A549 (cell line): ENCODE measurements around the gene PLEKHG4B. TPM values are rescaled to one million over a fixed set of nuclear protein-coding genes. Genes with fewer than 3 reads are reported as not detected.
"Not testable (repeated sequence)": the region's sequence is repeated elsewhere in the genome, so short reads cannot be mapped to it uniquely, and the experiment has no call there.

ENCODE experiments used
- ATAC-seq, 2 experiments: fragments of 200-7000 bp in 1 of 2; fragments of >200 bp in 1 of 2; cut with Nextera tagmentation in 1 of 2; cut with Tn5 transposase in 1 of 2; 3 replicates each; pipeline versions ENCODE4 v1.8.0 to v1.9.1; 2018 to 2020; ENCODE audit warnings: mild to moderate bottlenecking in 1 of 2, moderate library complexity in 1 of 2
- CTCF ChIA-PET: fragments of 300-600 bp; sonication (Branson Sonifier 250); formaldehyde crosslinking; extraction: SDS; loops from one replicate; lab custom pipeline; 2021; ENCODE audit warnings: antibody characterized with exemption, inconsistent platforms; lab: Yijun Ruan, JAX
- POLR2A ChIA-PET: fragments of 350-600 bp; formaldehyde crosslinking; extraction: SDS; loops from one replicate; lab custom pipeline; 2021; ENCODE audit warnings: antibody characterized with exemption, inconsistent platforms; lab: Yijun Ruan, JAX
- DNase-seq, 2 experiments: peaks; one replicate each; pipeline versions ENCODE4 v3.0.0 to v3.0.0-alpha.2; 2011 to 2016; ENCODE audit warnings: low read depth in 1 of 2, low spot score in 1 of 2
- FAIRE-seq: peaks from 2 replicates; lab custom pipeline; 2011; peaks lifted over from hg19 to GRCh38; lab: Jason Lieb, UNC
- H3K27ac ChIP-seq, 2 experiments: fragments of >200 bp; sonication (Bioruptor Twin); formaldehyde crosslinking; 3 replicates each; pipeline ENCODE4 v1.5.1; 2016 to 2017
- H3K4me1 ChIP-seq: fragments of >200 bp; sonication (Bioruptor Twin); formaldehyde crosslinking; 3 replicates; pipeline ENCODE4 v1.6.1; 2016
- H3K4me2 ChIP-seq: fragments of >200 bp; sonication (Bioruptor Twin); formaldehyde crosslinking; 3 replicates; pipeline ENCODE4 v1.6.1; 2016
- H3K4me3 ChIP-seq: fragments of >200 bp; sonication (Bioruptor Twin); formaldehyde crosslinking; 3 replicates; pipeline ENCODE4 v1.5.1; 2016
- H3K9me3 ChIP-seq: fragments of >200 bp; sonication (Bioruptor Twin); formaldehyde crosslinking; 3 replicates; pipeline ENCODE4 v1.6.1; 2016
- CBX2 ChIP-seq: fragments of 200-600 bp; sonication (generic); IDR thresholded peaks from 2 replicates; pipeline ENCODE4 v1.6.1; 2016; ENCODE audit warnings: low read depth, mild to moderate bottlenecking, borderline replicate concordance
- CHD2 ChIP-seq: fragments of 150-350 bp; IDR thresholded peaks from 2 replicates; pipeline ENCODE4 v1.6.1; 2014; ENCODE audit warnings: low read length; ENCODE audit not compliant: partially characterized antibody
- CHD4 ChIP-seq: fragments of 200-600 bp; sonication (generic); IDR thresholded peaks from 2 replicates; pipeline ENCODE4 v1.6.1; 2016; ENCODE audit warnings: antibody characterized with exemption, mild to moderate bottlenecking, borderline replicate concordance
- EHMT2 ChIP-seq: fragments of 200-600 bp; sonication (generic); IDR thresholded peaks from 2 replicates; pipeline ENCODE4 v1.6.1; 2016; ENCODE audit warnings: antibody characterized with exemption, low read depth, mild to moderate bottlenecking, moderate library complexity
- EP300 ChIP-seq, 2 experiments: fragments of >200 bp; sonication (Bioruptor Twin); formaldehyde crosslinking; IDR thresholded peaks; 2 replicates in 1 of 2; 3 replicates in 1 of 2; pipeline ENCODE4 v1.6.1; 2016 to 2017
- ESRRA ChIP-seq: fragments of 150-350 bp; IDR thresholded peaks from 2 replicates; pipeline ENCODE4 v1.6.1; 2014; ENCODE audit warnings: mild to moderate bottlenecking, low read length, borderline replicate concordance
- FOSB ChIP-seq: fragments of 250-450 bp; sonication (Bioruptor Pico); IDR thresholded peaks from 2 replicates; pipeline ENCODE4 v1.5.0; 2020; ENCODE audit warnings: mild to moderate bottlenecking, moderate library complexity
- FOXS1 ChIP-seq: fragments of 250-450 bp; sonication (Bioruptor Pico); IDR thresholded peaks from 2 replicates; pipeline ENCODE4 v1.5.0; 2020; ENCODE audit warnings: mild to moderate bottlenecking, moderate library complexity
- JUNB ChIP-seq: fragments of >200 bp; sonication (Bioruptor Twin); formaldehyde crosslinking; IDR thresholded peaks from 2 replicates; pipeline ENCODE4 v1.6.1; 2016
- KDM1A ChIP-seq: fragments of 200-600 bp; sonication (generic); IDR thresholded peaks from 2 replicates; pipeline ENCODE4 v1.6.1; 2016; ENCODE audit warnings: low read depth, mild to moderate bottlenecking
- NPAS2 ChIP-seq: fragments of 250-450 bp; sonication (Bioruptor Pico); IDR thresholded peaks from 2 replicates; pipeline ENCODE4 v1.8.0; 2022; ENCODE audit warnings: mild to moderate bottlenecking, moderate library complexity, borderline replicate concordance
- NR3C1 ChIP-seq: fragments of >200 bp; sonication (Bioruptor Twin); formaldehyde crosslinking; IDR thresholded peaks from 3 replicates; pipeline ENCODE4 v1.6.1; 2017
- PHF8 ChIP-seq: fragments of 200-600 bp; sonication (generic); IDR thresholded peaks from 2 replicates; pipeline ENCODE4 v1.6.1; 2016; ENCODE audit warnings: low read depth, mild to moderate bottlenecking, antibody characterized with exemption, moderate library complexity, borderline replicate concordance
- POLR2A ChIP-seq: IDR thresholded peaks from 2 replicates; pipeline ENCODE4 v1.6.1; 2012; ENCODE audit warnings: mild to moderate bottlenecking, low read length
- POLR2AphosphoS2 ChIP-seq: conservative IDR thresholded peaks from 2 replicates; pipeline ENCODE4 v1.6.1; 2012; ENCODE audit warnings: low read length, improper control_type of control experiment, inconsistent platforms
- RAD21 ChIP-seq, 2 experiments: fragments of >200 bp in 1 of 2; sonication (Bioruptor Twin) in 1 of 2; formaldehyde crosslinking in 1 of 2; IDR thresholded peaks in 1 of 2; conservative IDR thresholded peaks in 1 of 2; 2 replicates in 1 of 2; 3 replicates in 1 of 2; pipeline ENCODE4 v1.6.1; 2012 to 2018; ENCODE audit warnings: inconsistent platforms in 1 of 2
- RARB ChIP-seq: fragments of 250-450 bp; sonication (Bioruptor Pico); IDR thresholded peaks from 2 replicates; pipeline ENCODE4 v1.8.0; 2021; ENCODE audit warnings: mild to moderate bottlenecking, moderate library complexity
- RCOR1 ChIP-seq: fragments of 150-350 bp; IDR thresholded peaks from 2 replicates; pipeline ENCODE4 v1.6.1; 2014; ENCODE audit warnings: antibody characterized with exemption, low read length, low read depth
- TFCP2L1 ChIP-seq: fragments of 250-450 bp; sonication (Bioruptor Pico); IDR thresholded peaks from 2 replicates; pipeline ENCODE4 v1.5.0; 2021; ENCODE audit warnings: mild to moderate bottlenecking
- ZFP36 ChIP-seq: fragments of 450-650 bp; IDR thresholded peaks from 2 replicates; pipeline ENCODE4 v1.6.1; 2014; ENCODE audit warnings: borderline replicate concordance; ENCODE audit not compliant: partially characterized antibody
- WGBS: methylation state at CpG from one replicate; pipeline ENCODE4 v1.1.6; 2017; ENCODE audit errors: missing lambda C conversion rate; 5-methylcytosine and 5-hydroxymethylcytosine counted together
- polyA plus RNA-seq, 4 experiments: library from polyadenylated mRNA; depleted of rRNA in 3 of 4; stranded (reverse); fragments of >200 nt; fragmentation: RNase III in 1 of 4; extraction: RNeasy Plus Mini Kit Qiagen cat#74134 plus additional on column Dnase treatment in 1 of 4; gene quantifications; 2 replicates in 3 of 4; 3 replicates in 1 of 4; pipeline ENCODE4 v1.2.3, GENCODE V29; 2011 to 2017
- TF ChIP-seq, protein P1 (sequence below): fragments of 200-600 bp; sonication (generic); IDR thresholded peaks from 2 replicates; pipeline ENCODE4 v1.6.1; 2016; ENCODE audit warnings: antibody characterized with exemption, mild to moderate bottlenecking, moderate library complexity
- TF ChIP-seq, protein P2 (sequence below): fragments of 250-450 bp; sonication (Bioruptor Pico); IDR thresholded peaks from 2 replicates; pipeline ENCODE4 v1.5.0; 2020; ENCODE audit warnings: low read depth, mild to moderate bottlenecking, moderate library complexity
- TF ChIP-seq, protein P3 (sequence below): fragments of 450-650 bp; IDR thresholded peaks from 2 replicates; pipeline ENCODE4 v1.6.1; 2014; ENCODE audit warnings: antibody characterized with exemption
- TF ChIP-seq, protein P4 (sequence below): fragments of >200 bp; sonication (Bioruptor Twin); formaldehyde crosslinking; IDR thresholded peaks from 3 replicates; pipeline ENCODE4 v1.6.1; 2016

PLEKHG4B gene
- polyA plus RNA-seq, 2 of the 4 experiments (the other 2 are of a cell fraction) = 0.57 to 0.59 TPM

DNA sequence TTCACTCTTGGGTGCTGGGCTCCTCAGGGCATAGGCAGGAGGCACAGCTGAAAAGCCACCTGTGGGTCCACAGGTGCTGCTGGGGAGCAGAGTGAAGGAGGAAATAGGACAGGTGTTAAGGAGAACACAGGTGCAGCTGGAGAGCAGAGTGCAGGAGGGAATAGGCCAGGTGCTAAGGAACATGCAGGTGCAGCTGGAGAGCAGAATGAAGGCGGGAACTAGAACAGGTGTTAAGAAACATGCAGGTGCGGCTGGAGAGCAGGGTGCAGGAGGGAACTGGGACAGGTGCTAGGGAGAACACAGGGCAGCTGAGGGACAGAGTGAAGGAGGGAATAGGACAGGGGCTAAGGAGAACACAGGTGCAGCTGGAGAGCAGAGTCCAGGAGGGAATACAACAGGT, 43.8 kb upstream of the PLEKHG4B start:
- POLR2A ChIA-PET = no interaction called here
- no peak for DNase-seq

DNA sequence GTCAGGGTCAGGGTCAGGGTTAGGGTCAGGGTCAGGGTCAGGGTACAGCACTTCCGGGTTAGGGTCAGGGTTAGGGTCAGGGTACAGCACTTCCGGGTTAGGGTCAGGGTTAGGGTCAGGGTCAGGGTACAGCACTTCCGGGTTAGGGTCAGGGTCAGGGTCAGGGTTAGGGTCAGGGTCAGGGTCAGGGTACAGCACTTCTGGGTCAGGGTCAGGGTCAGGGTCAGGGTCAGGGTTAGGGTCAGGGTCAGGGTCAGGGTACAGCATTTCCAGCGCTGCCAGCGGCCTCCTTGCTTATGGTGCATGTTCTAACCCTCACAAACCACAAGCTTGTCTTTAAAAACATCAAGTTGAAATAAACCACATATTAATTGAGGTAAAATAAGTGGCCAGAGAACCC, 42.4 kb upstream of the PLEKHG4B start:
- H3K4me1 ChIP-seq, H3K27ac ChIP-seq, CTCF ChIA-PET, DNase-seq, H3K4me3 ChIP-seq, H3K9me3 ChIP-seq, ATAC-seq, POLR2A ChIA-PET, FAIRE-seq, H3K4me2 ChIP-seq: not testable (repeated sequence)
- WGBS = 46% methylated on average over 5 of the region's 5 CpGs
- peak; percentile 20; the same call in 1 of the 2 replicates for TF ChIP-seq ESRRA

More for the DNA sequence above, 43.8 kb upstream of the PLEKHG4B start:
- TF ChIP-seq POLR2AphosphoS2 = no peak
- TF ChIP-seq CBX2 = no peak
- no peak for TF ChIP-seq TFCP2L1
- TF ChIP-seq EP300 (IDR thresholded peaks at IDR 0.05) = no peak
- TF ChIP-seq FOXS1 (CRISPR knock-in tag) = no peak
- TF ChIP-seq, protein P1, sequence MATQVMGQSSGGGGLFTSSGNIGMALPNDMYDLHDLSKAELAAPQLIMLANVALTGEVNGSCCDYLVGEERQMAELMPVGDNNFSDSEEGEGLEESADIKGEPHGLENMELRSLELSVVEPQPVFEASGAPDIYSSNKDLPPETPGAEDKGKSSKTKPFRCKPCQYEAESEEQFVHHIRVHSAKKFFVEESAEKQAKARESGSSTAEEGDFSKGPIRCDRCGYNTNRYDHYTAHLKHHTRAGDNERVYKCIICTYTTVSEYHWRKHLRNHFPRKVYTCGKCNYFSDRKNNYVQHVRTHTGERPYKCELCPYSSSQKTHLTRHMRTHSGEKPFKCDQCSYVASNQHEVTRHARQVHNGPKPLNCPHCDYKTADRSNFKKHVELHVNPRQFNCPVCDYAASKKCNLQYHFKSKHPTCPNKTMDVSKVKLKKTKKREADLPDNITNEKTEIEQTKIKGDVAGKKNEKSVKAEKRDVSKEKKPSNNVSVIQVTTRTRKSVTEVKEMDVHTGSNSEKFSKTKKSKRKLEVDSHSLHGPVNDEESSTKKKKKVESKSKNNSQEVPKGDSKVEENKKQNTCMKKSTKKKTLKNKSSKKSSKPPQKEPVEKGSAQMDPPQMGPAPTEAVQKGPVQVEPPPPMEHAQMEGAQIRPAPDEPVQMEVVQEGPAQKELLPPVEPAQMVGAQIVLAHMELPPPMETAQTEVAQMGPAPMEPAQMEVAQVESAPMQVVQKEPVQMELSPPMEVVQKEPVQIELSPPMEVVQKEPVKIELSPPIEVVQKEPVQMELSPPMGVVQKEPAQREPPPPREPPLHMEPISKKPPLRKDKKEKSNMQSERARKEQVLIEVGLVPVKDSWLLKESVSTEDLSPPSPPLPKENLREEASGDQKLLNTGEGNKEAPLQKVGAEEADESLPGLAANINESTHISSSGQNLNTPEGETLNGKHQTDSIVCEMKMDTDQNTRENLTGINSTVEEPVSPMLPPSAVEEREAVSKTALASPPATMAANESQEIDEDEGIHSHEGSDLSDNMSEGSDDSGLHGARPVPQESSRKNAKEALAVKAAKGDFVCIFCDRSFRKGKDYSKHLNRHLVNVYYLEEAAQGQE = no peak
- TF ChIP-seq, protein P2, sequence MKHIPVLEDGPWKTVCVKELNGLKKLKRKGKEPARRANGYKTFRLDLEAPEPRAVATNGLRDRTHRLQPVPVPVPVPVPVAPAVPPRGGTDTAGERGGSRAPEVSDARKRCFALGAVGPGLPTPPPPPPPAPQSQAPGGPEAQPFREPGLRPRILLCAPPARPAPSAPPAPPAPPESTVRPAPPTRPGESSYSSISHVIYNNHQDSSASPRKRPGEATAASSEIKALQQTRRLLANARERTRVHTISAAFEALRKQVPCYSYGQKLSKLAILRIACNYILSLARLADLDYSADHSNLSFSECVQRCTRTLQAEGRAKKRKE (CRISPR knock-in tag) = no peak
- TF ChIP-seq ZFP36 = no peak
- Histone ChIP-seq H3K9me3 (no peaks in the 10 kb centered on the region), H3K4me1 (no peaks in the 10 kb centered on the region), H3K4me2 (no peak overlapping the region), H3K27ac (no peak overlapping the region), H3K4me3 (no peak overlapping the region)
- FAIRE-seq (no peak), ATAC-seq (no peak)
- WGBS = 7% methylated on average over 2 of the region's 2 CpGs
- CTCF ChIA-PET = no interaction called here

DNA sequence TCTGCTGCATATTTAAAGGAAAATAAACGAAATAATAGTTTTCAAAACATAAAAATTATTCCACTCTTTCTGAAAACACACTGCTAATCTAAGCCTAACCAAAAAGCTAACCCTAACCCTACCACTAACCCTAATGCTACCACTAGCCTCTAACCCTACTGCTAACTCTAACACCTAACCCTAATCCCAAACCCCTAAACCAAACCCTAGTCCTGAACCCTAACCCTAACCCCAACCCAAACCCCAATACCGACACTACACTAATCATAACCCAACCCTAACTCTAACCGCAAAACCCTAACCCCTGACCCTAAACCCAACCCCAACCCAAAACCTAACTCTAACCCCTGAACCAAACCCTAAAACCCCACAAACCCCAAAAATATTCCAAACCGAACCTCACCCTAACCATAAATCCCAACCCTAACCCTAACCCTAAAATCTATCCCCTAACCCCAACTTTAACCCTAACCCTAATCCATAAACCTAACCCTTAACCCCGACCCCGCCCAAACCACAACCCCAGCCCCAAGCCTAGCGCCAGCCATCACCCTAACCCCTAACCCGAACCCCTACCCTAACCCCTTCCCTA, 41.9 kb upstream of the PLEKHG4B start:
- ChIA-PET POLR2A (no interaction called here), CTCF (no interaction called here)
- H3K4me3 ChIP-seq = no peak overlapping the region
- ATAC-seq (no peak), DNase-seq (no peak)
- 55% methylated on average over 8 of the region's 8 CpGs for WGBS
- H3K4me2 ChIP-seq = no peak overlapping the region
- H3K4me1 ChIP-seq = 0 out of 3 replicates have a peak, but pooled peaks cover 5% of the 10 kb centered on the region
- TF ChIP-seq CBX2 (no peak), NR3C1 (no peak), KDM1A (no peak), FOSB (CRISPR knock-in tag) (no peak), RARB (CRISPR knock-in tag) (no peak), CHD2 (no peak), CHD4 (no peak), RCOR1 (no peak), POLR2A (no peak), JUNB (no peak), EHMT2 (no peak), NPAS2 (CRISPR knock-in tag) (no peak), PHF8 (no peak), RAD21 (conservative IDR thresholded peaks at IDR 0.05 in 1 of 2, IDR thresholded peaks at IDR 0.05 in 1 of 2) (no peak)
- TF ChIP-seq, protein P3, sequence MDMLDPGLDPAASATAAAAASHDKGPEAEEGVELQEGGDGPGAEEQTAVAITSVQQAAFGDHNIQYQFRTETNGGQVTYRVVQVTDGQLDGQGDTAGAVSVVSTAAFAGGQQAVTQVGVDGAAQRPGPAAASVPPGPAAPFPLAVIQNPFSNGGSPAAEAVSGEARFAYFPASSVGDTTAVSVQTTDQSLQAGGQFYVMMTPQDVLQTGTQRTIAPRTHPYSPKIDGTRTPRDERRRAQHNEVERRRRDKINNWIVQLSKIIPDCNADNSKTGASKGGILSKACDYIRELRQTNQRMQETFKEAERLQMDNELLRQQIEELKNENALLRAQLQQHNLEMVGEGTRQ = no peak
- TF ChIP-seq, protein P1 = no peak
- TF ChIP-seq, protein P4, sequence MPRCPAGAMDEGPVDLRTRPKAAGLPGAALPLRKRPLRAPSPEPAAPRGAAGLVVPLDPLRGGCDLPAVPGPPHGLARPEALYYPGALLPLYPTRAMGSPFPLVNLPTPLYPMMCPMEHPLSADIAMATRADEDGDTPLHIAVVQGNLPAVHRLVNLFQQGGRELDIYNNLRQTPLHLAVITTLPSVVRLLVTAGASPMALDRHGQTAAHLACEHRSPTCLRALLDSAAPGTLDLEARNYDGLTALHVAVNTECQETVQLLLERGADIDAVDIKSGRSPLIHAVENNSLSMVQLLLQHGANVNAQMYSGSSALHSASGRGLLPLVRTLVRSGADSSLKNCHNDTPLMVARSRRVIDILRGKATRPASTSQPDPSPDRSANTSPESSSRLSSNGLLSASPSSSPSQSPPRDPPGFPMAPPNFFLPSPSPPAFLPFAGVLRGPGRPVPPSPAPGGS = no peak
- TF ChIP-seq, all 56 proteins: peak for 0
- Histone ChIP-seq H3K9me3 (no peaks in the 10 kb centered on the region), H3K27ac (no peak overlapping the region)
- FAIRE-seq = no peak
